A673 (cell line): ENCODE measurements around the gene EIF3C.
"Not testable (repeated sequence)": the region's sequence is repeated elsewhere in the genome, so short reads cannot be mapped to it uniquely, and the experiment has no call there.

Source experiments
- EZH2 ChIP-seq: fragments of 200-600 bp; sonication (generic); IDR thresholded peaks from 2 replicates; pipeline ENCODE4 v1.6.1; 2017; ENCODE audit warnings: borderline replicate concordance, low read depth, mild to moderate bottlenecking, mixed read lengths, antibody characterized with exemption, low read length; ENCODE audit not compliant: poor library complexity, severe bottlenecking
- TF ChIP-seq, protein P1 (sequence below): fragments of 300-800, 200-600 bp; sonication (generic); conservative IDR thresholded peaks from 2 replicates; pipeline ENCODE4 v1.5.1; 2017; ENCODE audit warnings: low read depth, mild to moderate bottlenecking, antibody characterized with exemption, low read length, moderate library complexity, mixed read lengths

DNA sequence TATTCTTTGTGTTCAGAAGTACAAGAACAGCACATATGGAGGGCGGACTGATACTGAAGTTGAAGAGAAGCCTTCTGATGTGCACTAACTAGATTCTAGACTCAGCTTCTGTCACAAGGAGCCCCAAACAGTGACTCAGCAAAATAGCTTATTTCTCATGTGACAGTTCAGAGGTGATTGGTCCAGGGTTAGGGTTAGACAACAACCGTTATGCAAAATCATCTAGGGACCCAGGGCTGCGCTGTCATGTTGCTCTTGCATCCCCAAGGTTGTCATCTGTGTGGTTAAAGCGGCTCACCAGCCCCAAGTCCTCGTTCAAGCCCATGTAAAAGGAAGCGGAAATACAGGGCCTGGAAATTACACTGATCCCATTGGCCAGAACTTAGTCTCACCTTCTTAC lies 70.4 kb downstream of the EIF3C start:
- TF ChIP-seq, protein P1, sequence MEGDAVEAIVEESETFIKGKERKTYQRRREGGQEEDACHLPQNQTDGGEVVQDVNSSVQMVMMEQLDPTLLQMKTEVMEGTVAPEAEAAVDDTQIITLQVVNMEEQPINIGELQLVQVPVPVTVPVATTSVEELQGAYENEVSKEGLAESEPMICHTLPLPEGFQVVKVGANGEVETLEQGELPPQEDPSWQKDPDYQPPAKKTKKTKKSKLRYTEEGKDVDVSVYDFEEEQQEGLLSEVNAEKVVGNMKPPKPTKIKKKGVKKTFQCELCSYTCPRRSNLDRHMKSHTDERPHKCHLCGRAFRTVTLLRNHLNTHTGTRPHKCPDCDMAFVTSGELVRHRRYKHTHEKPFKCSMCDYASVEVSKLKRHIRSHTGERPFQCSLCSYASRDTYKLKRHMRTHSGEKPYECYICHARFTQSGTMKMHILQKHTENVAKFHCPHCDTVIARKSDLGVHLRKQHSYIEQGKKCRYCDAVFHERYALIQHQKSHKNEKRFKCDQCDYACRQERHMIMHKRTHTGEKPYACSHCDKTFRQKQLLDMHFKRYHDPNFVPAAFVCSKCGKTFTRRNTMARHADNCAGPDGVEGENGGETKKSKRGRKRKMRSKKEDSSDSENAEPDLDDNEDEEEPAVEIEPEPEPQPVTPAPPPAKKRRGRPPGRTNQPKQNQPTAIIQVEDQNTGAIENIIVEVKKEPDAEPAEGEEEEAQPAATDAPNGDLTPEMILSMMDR = not testable (repeated sequence)
- TF ChIP-seq EZH2 = not testable (repeated sequence)
